Measurements from ENCODE around the gene CD6.
A peak's percentile ranks its signal among the peaks of the same experiment; 100 is the strongest.

Gene CD6

DNA sequence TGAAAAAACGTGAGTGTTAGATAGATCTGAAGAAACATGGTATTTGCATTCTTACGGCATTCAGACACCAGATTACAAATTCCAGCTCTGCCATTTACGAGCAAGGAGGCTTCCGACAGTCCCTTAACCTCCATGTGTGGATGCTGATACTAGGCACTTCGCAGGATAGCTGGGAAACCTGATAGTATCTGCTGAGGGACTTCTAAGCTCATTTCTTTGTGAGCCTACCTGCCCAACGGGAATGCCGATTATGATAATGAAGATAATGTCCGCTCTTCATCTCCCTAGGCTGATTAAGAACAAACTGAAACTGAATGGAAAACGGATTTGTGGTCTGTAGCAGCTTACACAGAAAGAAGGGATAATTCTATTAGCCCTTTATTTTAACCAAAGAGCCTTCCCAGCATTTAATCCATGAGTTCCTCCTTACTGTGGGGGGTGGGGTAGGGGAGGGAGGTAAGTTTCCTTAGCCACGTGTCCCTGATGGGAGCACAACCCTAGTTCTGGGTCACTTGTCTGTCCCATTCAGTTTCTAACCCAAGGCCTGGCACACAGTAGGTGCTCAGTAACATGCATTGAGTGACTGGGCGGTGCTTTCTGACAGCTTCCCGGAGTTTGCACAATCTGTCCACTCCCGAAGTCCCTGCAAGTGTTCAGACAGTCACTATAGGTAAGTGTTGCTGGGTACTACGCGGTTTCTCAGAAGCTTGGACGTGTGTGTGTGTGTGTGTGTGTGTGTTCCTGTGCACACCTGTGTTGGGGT lies 39.2 kb downstream of the CD6 start:
- no peaks in the 10 kb centered on the region for H3K36me3 ChIP-seq
- intact Hi-C loops (cut with DNase I; ENCODE audit: low total_unique reads): no loop called here
- TF ChIP-seq, protein P1, sequence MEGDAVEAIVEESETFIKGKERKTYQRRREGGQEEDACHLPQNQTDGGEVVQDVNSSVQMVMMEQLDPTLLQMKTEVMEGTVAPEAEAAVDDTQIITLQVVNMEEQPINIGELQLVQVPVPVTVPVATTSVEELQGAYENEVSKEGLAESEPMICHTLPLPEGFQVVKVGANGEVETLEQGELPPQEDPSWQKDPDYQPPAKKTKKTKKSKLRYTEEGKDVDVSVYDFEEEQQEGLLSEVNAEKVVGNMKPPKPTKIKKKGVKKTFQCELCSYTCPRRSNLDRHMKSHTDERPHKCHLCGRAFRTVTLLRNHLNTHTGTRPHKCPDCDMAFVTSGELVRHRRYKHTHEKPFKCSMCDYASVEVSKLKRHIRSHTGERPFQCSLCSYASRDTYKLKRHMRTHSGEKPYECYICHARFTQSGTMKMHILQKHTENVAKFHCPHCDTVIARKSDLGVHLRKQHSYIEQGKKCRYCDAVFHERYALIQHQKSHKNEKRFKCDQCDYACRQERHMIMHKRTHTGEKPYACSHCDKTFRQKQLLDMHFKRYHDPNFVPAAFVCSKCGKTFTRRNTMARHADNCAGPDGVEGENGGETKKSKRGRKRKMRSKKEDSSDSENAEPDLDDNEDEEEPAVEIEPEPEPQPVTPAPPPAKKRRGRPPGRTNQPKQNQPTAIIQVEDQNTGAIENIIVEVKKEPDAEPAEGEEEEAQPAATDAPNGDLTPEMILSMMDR (IDR thresholded peaks at IDR 0.05): no peak
- no peak overlapping the region for H3K27ac ChIP-seq
- peaks cover 0 to 16% (median 14%) of the 10 kb centered on the region in 4 donors for H3K4me1 ChIP-seq
- no peaks in the 10 kb centered on the region for H3K9me3 ChIP-seq
- no peak for DNase-seq
- H3K4me3 ChIP-seq: no peak overlapping the region
- H3K27me3 ChIP-seq: peaks cover 0 to 50% of the 10 kb centered on the region in 2 donors

DNA sequence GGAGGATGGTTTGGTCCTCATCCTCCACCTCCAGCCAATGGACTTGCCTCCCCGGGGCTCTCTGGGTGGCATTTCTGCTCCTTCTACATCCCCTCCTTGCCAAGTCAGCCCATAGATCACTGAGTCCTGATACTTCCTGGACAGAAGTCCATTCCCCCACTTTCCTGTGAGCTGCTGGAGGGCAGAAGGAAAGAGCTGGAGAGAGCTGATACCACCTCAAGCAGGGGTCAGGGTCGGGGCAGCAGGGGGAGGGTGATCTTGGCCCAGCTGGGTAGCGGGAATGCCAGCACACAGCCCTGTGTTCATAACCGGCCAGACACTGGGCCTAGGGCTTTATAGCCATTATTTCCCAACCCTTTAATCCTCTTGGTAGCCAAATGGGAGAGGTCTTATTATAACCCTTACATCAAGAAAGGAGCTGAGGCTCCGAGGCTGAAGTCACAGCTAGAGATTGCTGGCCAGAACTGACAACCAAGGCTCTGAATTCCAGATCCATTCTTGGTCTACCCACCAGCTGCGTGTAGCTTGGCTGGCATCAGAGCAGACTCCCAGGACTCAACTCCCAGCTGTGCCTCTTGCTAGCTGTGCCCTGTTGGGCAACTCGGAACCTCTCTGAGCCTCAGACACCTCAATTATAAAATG lies 39.9 kb downstream of the CD6 start:
- intact Hi-C loops (cut with DNase I; ENCODE audit: low total_unique reads): no loop called here
- Histone ChIP-seq H3K4me1 (peaks cover 0 to 16% (median 14%) of the 10 kb centered on the region in 4 donors), H3K27me3 (peaks cover 0 to 53% of the 10 kb centered on the region in 2 donors), H3K36me3 (no peaks in the 10 kb centered on the region), H3K9me3 (no peaks in the 10 kb centered on the region), H3K4me3 (no peak overlapping the region), H3K27ac (no peak overlapping the region)
- TF ChIP-seq, protein P1 (IDR thresholded peaks at IDR 0.05): no peak
- DNase-seq: no peak

DNA sequence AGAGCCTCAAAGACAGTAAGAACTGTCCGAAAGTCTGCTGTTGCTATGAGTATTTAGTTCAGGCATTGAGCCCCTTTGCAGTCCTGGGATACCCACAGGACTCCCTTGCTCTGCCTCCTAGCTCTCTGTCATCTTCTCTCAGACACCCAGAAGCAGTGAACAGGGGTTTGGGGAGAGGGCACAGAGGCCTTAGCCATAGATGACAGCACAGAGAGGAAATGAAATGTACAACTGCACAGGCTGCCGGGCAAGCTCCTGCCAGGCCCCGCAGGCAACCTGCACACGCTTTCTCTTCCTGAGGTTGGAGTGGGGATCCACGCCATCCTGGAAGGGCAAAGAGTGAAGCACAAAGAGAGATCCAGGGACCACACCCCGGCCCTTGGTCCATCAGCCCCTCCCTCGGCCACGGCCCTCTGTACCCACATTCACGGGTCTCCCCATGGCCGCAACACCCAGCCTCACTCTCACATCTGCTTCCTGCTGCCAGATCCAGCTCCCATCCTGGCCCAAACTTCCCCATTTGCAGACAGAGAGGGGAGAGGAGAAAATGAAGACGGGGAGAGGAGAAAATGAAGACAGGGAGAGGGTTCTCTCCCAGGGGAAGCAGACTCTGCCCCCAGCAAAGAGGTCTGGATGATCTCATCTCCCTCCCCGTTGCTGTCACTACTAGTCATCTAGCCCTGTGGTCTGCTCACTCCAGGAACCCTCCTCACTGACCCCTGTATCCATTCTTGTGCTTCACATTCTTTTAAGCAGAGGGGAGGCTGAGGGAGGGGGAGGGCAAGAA lies 40.7 kb downstream of the CD6 start:
- no peak overlapping the region for H3K27ac ChIP-seq
- H3K36me3 ChIP-seq: no peaks in the 10 kb centered on the region
- peaks cover 0 to 53% of the 10 kb centered on the region in 2 donors for H3K27me3 ChIP-seq
- H3K4me3 ChIP-seq: no peak overlapping the region
- TF ChIP-seq, protein P1 (IDR thresholded peaks at IDR 0.05): no peak
- no peaks in the 10 kb centered on the region for H3K9me3 ChIP-seq
- intact Hi-C loops (cut with DNase I; ENCODE audit: low total_unique reads): no loop called here
- peaks cover 0 to 15% (median 13%) of the 10 kb centered on the region in 4 donors for H3K4me1 ChIP-seq
- DNase-seq: peak in 1 of 2 donors; percentile 38

DNA sequence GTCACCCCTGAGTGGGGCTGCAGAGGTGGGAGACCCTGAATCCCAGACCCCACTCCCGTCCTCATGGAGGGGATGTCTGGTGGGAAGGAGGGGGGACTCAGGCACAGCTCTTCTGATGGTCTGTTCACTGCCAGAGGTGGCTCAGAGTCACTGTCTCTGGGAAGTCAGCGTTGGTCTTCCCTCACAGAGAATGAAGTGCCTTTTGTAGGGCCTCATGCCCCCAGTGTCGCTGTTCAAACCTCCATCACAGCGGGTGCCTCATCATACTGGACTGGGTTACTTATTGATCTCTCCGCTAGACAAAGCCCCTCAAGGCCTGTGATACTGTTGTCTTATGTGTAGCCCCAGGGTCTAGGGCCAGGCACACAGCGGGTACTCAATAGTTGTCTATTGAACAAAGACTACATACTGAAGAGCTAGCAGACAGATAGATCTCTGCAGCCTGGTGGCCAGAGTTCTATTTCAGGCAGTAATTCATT lies 41.3 kb downstream of the CD6 start:
- no peak for DNase-seq
- Histone ChIP-seq H3K27ac (no peak overlapping the region), H3K27me3 (peaks cover 0 to 52% of the 10 kb centered on the region in 2 donors), H3K4me1 (peaks cover 0 to 9% (median 6%) of the 10 kb centered on the region in 4 donors), H3K4me3 (no peak overlapping the region), H3K9me3 (no peaks in the 10 kb centered on the region), H3K36me3 (no peaks in the 10 kb centered on the region)
- intact Hi-C loops (cut with DNase I; ENCODE audit: low total_unique reads): no loop called here
- TF ChIP-seq, protein P1 (IDR thresholded peaks at IDR 0.05): no peak

DNA sequence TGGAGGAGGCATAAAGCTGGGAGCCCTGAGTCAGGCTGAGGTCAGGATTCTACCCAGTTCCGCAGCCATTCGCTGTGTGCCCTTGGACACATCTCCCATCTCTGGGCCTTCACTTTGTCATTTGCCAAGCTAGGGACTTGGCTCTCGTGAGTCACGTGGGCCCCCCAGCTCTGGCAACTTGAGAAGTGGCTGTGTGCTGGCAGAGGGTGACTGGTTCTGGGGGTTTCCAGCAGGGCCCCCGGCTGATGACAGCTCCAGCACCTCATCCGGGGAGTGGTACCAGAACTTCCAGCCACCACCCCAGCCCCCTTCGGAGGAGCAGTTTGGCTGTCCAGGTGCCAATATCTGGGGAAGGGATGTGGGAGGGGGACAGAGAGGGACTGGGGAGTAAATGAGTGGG lies 46.6 kb downstream of the CD6 start:
- no peak for DNase-seq
- Histone ChIP-seq H3K27me3 (peaks cover 0 to 70% of the 10 kb centered on the region in 2 donors), H3K4me3 (no peak overlapping the region), H3K27ac (no peak overlapping the region), H3K9me3 (no peaks in the 10 kb centered on the region), H3K4me1 (no peaks in the 10 kb centered on the region), H3K36me3 (no peaks in the 10 kb centered on the region)
- intact Hi-C loops (cut with DNase I; ENCODE audit: low total_unique reads): no loop called here
- TF ChIP-seq, protein P1 (IDR thresholded peaks at IDR 0.05): no peak
